Lower leg skin (tissue), 4 donors: ENCODE measurements around the gene ZFPM1. TPM values are rescaled to one million over a fixed set of nuclear protein-coding genes. Genes with fewer than 3 reads are reported as not detected.

Source experiments
- DNase-seq, 2 donors: peaks; one replicate each; pipeline ENCODE4 v3.0.0-alpha.2; 2019; ENCODE audit warnings: low spot score in 2 of 2
- H3K4me3 ChIP-seq: fragments of 200-600 bp; sonication (generic); 2 replicates; pipeline ENCODE4 v1.5.1; 2017; ENCODE audit warnings: mild to moderate bottlenecking, low read depth; ENCODE audit not compliant: poor library complexity, severe bottlenecking
- CTCF ChIP-seq, 3 donors: fragments of 450-650 bp; IDR thresholded peaks; one replicate each; pipeline ENCODE4 v1.5.1; 2016; ENCODE audit warnings: antibody characterized with exemption in 3 of 3, mild to moderate bottlenecking in 3 of 3, moderate library complexity in 2 of 3
- POLR2A ChIP-seq, 2 donors: fragments of 450-650 bp; IDR thresholded peaks; one replicate each; pipeline ENCODE4 v1.6.1; 2016 to 2017; ENCODE audit warnings: antibody characterized with exemption in 2 of 2, mild to moderate bottlenecking in 1 of 2, moderate library complexity in 1 of 2
- WGBS, 2 donors: methylation state at CpG; one replicate each; pipeline ENCODE4 v1.1.5; 2018; 5-methylcytosine and 5-hydroxymethylcytosine counted together
- intact Hi-C: fragments of 100-400 bp; cut with DNase I; formaldehyde crosslinking; loops from one replicate; pipeline ENCODE4 v1.15.0; 2023; ENCODE audit warnings: low total_unique reads
- total RNA-seq, 4 donors: library from RNA; depleted of rRNA; stranded (reverse); fragments of >200 nt; gene quantifications; one replicate each; pipeline ENCODE4 v1.1.0, GENCODE V29; 2016

Gene ZFPM1
- total RNA-seq, 4 donors from 2014 or later = 2.0 to 4.0 (median 3.1) TPM

- DNase-seq = no peak
- no peak overlapping the region for H3K4me3 ChIP-seq
- TF ChIP-seq POLR2A (IDR thresholded peaks at IDR 0.05) = no peak
- TF ChIP-seq CTCF (IDR thresholded peaks at IDR 0.05) = no peak
- WGBS, 2 donors = 50 to 60% methylated on average over 16 of the region's 16 CpGs
- intact Hi-C loops = no loop called here
Observed at GRCh38 chr16:88550246-88550661, 97.2 kb downstream of the ZFPM1 start.

- TF ChIP-seq CTCF (IDR thresholded peaks at IDR 0.05) (no peak), POLR2A (IDR thresholded peaks at IDR 0.05) (no peak)
Observed at GRCh38 chr16:88552166-88552565, 99.1 kb downstream of the ZFPM1 start.

GRCh38 chr16:88552815-88553214, 99.7 kb downstream of the ZFPM1 start:
- WGBS, 2 donors = 56 to 62% methylated on average over 9 to 12 of the region's 13 CpGs
- no peak for DNase-seq
- intact Hi-C loops = no loop called here
- TF ChIP-seq CTCF (IDR thresholded peaks at IDR 0.05) = no peak
- no peak for TF ChIP-seq POLR2A (IDR thresholded peaks at IDR 0.05)
- no peak overlapping the region for H3K4me3 ChIP-seq

More at GRCh38 chr16:88552166-88552565, 99.1 kb downstream of the ZFPM1 start:
- DNase-seq = no peak
- WGBS, 2 donors = 80 to 81% methylated on average over 10 of the region's 10 CpGs
- intact Hi-C loops = no loop called here
- H3K4me3 ChIP-seq = no peak overlapping the region

GRCh38 chr16:88553739-88554138, 100.7 kb downstream of the ZFPM1 start:
- 74 to 80% methylated on average over 16 of the region's 16 CpGs for WGBS, 2 donors
- no peak for DNase-seq
- no peak overlapping the region for H3K4me3 ChIP-seq
- intact Hi-C loops = no loop called here
- TF ChIP-seq CTCF (IDR thresholded peaks at IDR 0.05) (no peak), POLR2A (IDR thresholded peaks at IDR 0.05) (no peak)

GRCh38 chr16:88554711-88555264, 101.7 kb downstream of the ZFPM1 start:
- no peak for DNase-seq
- no peak for TF ChIP-seq CTCF (IDR thresholded peaks at IDR 0.05)
- TF ChIP-seq POLR2A (IDR thresholded peaks at IDR 0.05) = no peak
- no peak overlapping the region for H3K4me3 ChIP-seq
- 67 to 69% methylated on average over 15 of the region's 15 CpGs for WGBS, 2 donors
- intact Hi-C loops = no loop called here
